ENCODE results near the gene WDR90. TPM values are rescaled to one million over a fixed set of nuclear protein-coding genes. Genes with fewer than 3 reads are reported as not detected.

Gene WDR90
- total and polyA plus RNA-seq, 2 of the 13 experiments (the other 11 are each of a cell fraction or from before 2014, with no cell fraction given): 14.9 to 28.9 TPM

- TF ChIP-seq MLXIP (CRISPR knock-in tag; IDR thresholded peaks at IDR 0.05; ENCODE audit: borderline replicate concordance) (no peak), LCORL (IDR thresholded peaks at IDR 0.05) (no peak), LCORL (CRISPR knock-in tag; IDR thresholded peaks at IDR 0.05) (peak; percentile 38; the same call in 1 of the 2 replicates), POLR2A (IDR thresholded peaks at IDR 0.05; ENCODE audit: insufficient read depth in 1 of 2, low read depth in 2 of 2, low read length in 2 of 2) (peak; percentile 45 to 61), HOXA3 (CRISPR knock-in tag; IDR thresholded peaks at IDR 0.05) (peak; percentile 63), MLX (CRISPR knock-in tag; IDR thresholded peaks at IDR 0.05) (peak; percentile 41; the same call in 1 of the 2 replicates), KDM1A (CRISPR knock-in tag; IDR thresholded peaks at IDR 0.05) (no peak), UBTF (CRISPR knock-in tag; IDR thresholded peaks at IDR 0.05) (peak; percentile 73; the same call in 1 of the 2 replicates), SOX13 (IDR thresholded peaks at IDR 0.05) (no peak), SOX13 (CRISPR knock-in tag; conservative IDR thresholded peaks at IDR 0.05 in 1 of 2, IDR thresholded peaks at IDR 0.05 in 1 of 2) (peak in 1 of 2 experiments; percentile 24; a peak in 1 of 4 replicates), ELF3 (CRISPR knock-in tag; IDR thresholded peaks at IDR 0.05) (0 out of 2 replicates have a peak, but pooled peaks have one; percentile 16), ZSCAN31 (CRISPR knock-in tag; IDR thresholded peaks at IDR 0.05; ENCODE audit: low read depth) (peak; percentile 55; the same call in 1 of the 2 replicates), GATAD2A (CRISPR knock-in tag; IDR thresholded peaks at IDR 0.05) (peak; percentile 69), SMAD3 (CRISPR knock-in tag; IDR thresholded peaks at IDR 0.05) (0 out of 2 replicates have a peak, but pooled peaks have one; percentile 38), IKZF5 (CRISPR knock-in tag; IDR thresholded peaks at IDR 0.05) (peak; percentile 48; the same call in 1 of the 2 replicates), ZNF331 (CRISPR knock-in tag; IDR thresholded peaks at IDR 0.05) (no peak; the same call in 1 of the 2 replicates), MAZ (IDR thresholded peaks at IDR 0.05; ENCODE audit: borderline replicate concordance, low read depth, low read length) (no peak), MAZ (CRISPR knock-in tag; IDR thresholded peaks at IDR 0.05; ENCODE audit: low read depth) (peak; percentile 75), HNRNPLL (IDR thresholded peaks at IDR 0.05; ENCODE audit: low read depth, low read length, poor library complexity, severe bottlenecking) (peak; percentile 52), HNF1B (CRISPR knock-in tag; IDR thresholded peaks at IDR 0.05) (no peak)
Measured at GRCh38 chr16:645852-646678, 3.1 kb upstream of the WDR90 start (continued).
